A549 (cell line): Measurements from ENCODE around the gene ITGB1. TPM values are rescaled to one million over a fixed set of nuclear protein-coding genes. Genes with fewer than 3 reads are reported as not detected.

ENCODE experiments used
- ATAC-seq, 2 experiments: fragments of 200-7000 bp in 1 of 2; fragments of >200 bp in 1 of 2; cut with Nextera tagmentation in 1 of 2; cut with Tn5 transposase in 1 of 2; 3 replicates each; pipeline versions ENCODE4 v1.8.0 to v1.9.1; 2018 to 2020; ENCODE audit warnings: mild to moderate bottlenecking in 1 of 2, moderate library complexity in 1 of 2
- CTCF ChIA-PET: fragments of 300-600 bp; sonication (Branson Sonifier 250); formaldehyde crosslinking; extraction: SDS; loops from one replicate; lab custom pipeline; 2021; ENCODE audit warnings: antibody characterized with exemption, inconsistent platforms; lab: Yijun Ruan, JAX
- POLR2A ChIA-PET: fragments of 350-600 bp; formaldehyde crosslinking; extraction: SDS; loops from one replicate; lab custom pipeline; 2021; ENCODE audit warnings: antibody characterized with exemption, inconsistent platforms; lab: Yijun Ruan, JAX
- DNase-seq, 2 experiments: peaks; one replicate each; pipeline versions ENCODE4 v3.0.0 to v3.0.0-alpha.2; 2011 to 2016; ENCODE audit warnings: low read depth in 1 of 2, low spot score in 1 of 2
- FAIRE-seq: peaks from 2 replicates; lab custom pipeline; 2011; peaks lifted over from hg19 to GRCh38; lab: Jason Lieb, UNC
- H3K27ac ChIP-seq, 2 experiments: fragments of >200 bp; sonication (Bioruptor Twin); formaldehyde crosslinking; 3 replicates each; pipeline ENCODE4 v1.5.1; 2016 to 2017
- H3K4me1 ChIP-seq: fragments of >200 bp; sonication (Bioruptor Twin); formaldehyde crosslinking; 3 replicates; pipeline ENCODE4 v1.6.1; 2016
- H3K4me2 ChIP-seq: fragments of >200 bp; sonication (Bioruptor Twin); formaldehyde crosslinking; 3 replicates; pipeline ENCODE4 v1.6.1; 2016
- H3K4me3 ChIP-seq: fragments of >200 bp; sonication (Bioruptor Twin); formaldehyde crosslinking; 3 replicates; pipeline ENCODE4 v1.5.1; 2016
- H3K9me3 ChIP-seq: fragments of >200 bp; sonication (Bioruptor Twin); formaldehyde crosslinking; 3 replicates; pipeline ENCODE4 v1.6.1; 2016
- ATOH8 ChIP-seq: fragments of 250-450 bp; sonication (Bioruptor Pico); IDR thresholded peaks from 2 replicates; pipeline ENCODE4 v1.5.0; 2020; ENCODE audit warnings: low read depth, mild to moderate bottlenecking, moderate library complexity
- CBX8 ChIP-seq: fragments of 200-600 bp; sonication (generic); IDR thresholded peaks from 2 replicates; pipeline ENCODE4 v1.6.1; 2016
- CEBPB ChIP-seq, 2 experiments: fragments of >200 bp in 1 of 2; sonication (Bioruptor Twin) in 1 of 2; formaldehyde crosslinking in 1 of 2; IDR thresholded peaks; 2 replicates each; pipeline ENCODE4 v1.6.1; 2012 to 2016
- CHD4 ChIP-seq: fragments of 200-600 bp; sonication (generic); IDR thresholded peaks from 2 replicates; pipeline ENCODE4 v1.6.1; 2016; ENCODE audit warnings: antibody characterized with exemption, mild to moderate bottlenecking, borderline replicate concordance
- EHF ChIP-seq: fragments of 250-450 bp; sonication (Bioruptor Pico); IDR thresholded peaks from 2 replicates; pipeline ENCODE4 v1.5.0; 2020; ENCODE audit warnings: mild to moderate bottlenecking
- EHMT2 ChIP-seq: fragments of 200-600 bp; sonication (generic); IDR thresholded peaks from 2 replicates; pipeline ENCODE4 v1.6.1; 2016; ENCODE audit warnings: antibody characterized with exemption, low read depth, mild to moderate bottlenecking, moderate library complexity
- ESRRA ChIP-seq: fragments of 150-350 bp; IDR thresholded peaks from 2 replicates; pipeline ENCODE4 v1.6.1; 2014; ENCODE audit warnings: mild to moderate bottlenecking, low read length, borderline replicate concordance
- FOXS1 ChIP-seq: fragments of 250-450 bp; sonication (Bioruptor Pico); IDR thresholded peaks from 2 replicates; pipeline ENCODE4 v1.5.0; 2020; ENCODE audit warnings: mild to moderate bottlenecking, moderate library complexity
- GATA3 ChIP-seq: IDR thresholded peaks from 2 replicates; pipeline ENCODE4 v1.6.1; 2012; ENCODE audit warnings: borderline replicate concordance
- HDAC2 ChIP-seq: fragments of 200-600 bp; sonication (generic); IDR thresholded peaks from 2 replicates; pipeline ENCODE4 v1.6.1; 2016
- HEYL ChIP-seq: fragments of 250-450 bp; sonication (Bioruptor Pico); IDR thresholded peaks from 2 replicates; pipeline ENCODE4 v1.8.0; 2021; ENCODE audit warnings: mild to moderate bottlenecking, moderate library complexity
- HOXA7 ChIP-seq: fragments of 250-450 bp; sonication (Bioruptor Pico); IDR thresholded peaks from 2 replicates; pipeline ENCODE4 v1.5.0; 2020; ENCODE audit warnings: mild to moderate bottlenecking, moderate library complexity
- HOXB13 ChIP-seq: fragments of 250-450 bp; sonication (Bioruptor Pico); IDR thresholded peaks from 2 replicates; pipeline ENCODE4 v1.5.0; 2020; ENCODE audit warnings: low read depth, mild to moderate bottlenecking, moderate library complexity
- HOXB5 ChIP-seq: fragments of 250-450 bp; sonication (Bioruptor Pico); IDR thresholded peaks from 2 replicates; pipeline ENCODE4 v1.5.0; 2020; ENCODE audit warnings: mild to moderate bottlenecking, moderate library complexity
- KDM1A ChIP-seq: fragments of 200-600 bp; sonication (generic); IDR thresholded peaks from 2 replicates; pipeline ENCODE4 v1.6.1; 2016; ENCODE audit warnings: low read depth, mild to moderate bottlenecking
- MAX ChIP-seq: IDR thresholded peaks from 2 replicates; pipeline ENCODE4 v1.6.1; 2012
- MAZ ChIP-seq: fragments of 150-350 bp; IDR thresholded peaks from 2 replicates; pipeline ENCODE4 v1.6.1; 2014; ENCODE audit warnings: antibody characterized with exemption, low read depth, low read length, borderline replicate concordance
- MYC ChIP-seq: IDR thresholded peaks from 2 replicates; pipeline ENCODE4 v1.6.1; 2012; ENCODE audit warnings: mild to moderate bottlenecking, inconsistent platforms, low read length, improper control_type of control experiment, borderline replicate concordance
- NPAS2 ChIP-seq: fragments of 250-450 bp; sonication (Bioruptor Pico); IDR thresholded peaks from 2 replicates; pipeline ENCODE4 v1.8.0; 2022; ENCODE audit warnings: mild to moderate bottlenecking, moderate library complexity, borderline replicate concordance
- PHF8 ChIP-seq: fragments of 200-600 bp; sonication (generic); IDR thresholded peaks from 2 replicates; pipeline ENCODE4 v1.6.1; 2016; ENCODE audit warnings: low read depth, mild to moderate bottlenecking, antibody characterized with exemption, moderate library complexity, borderline replicate concordance
- POLR2A ChIP-seq: IDR thresholded peaks from 2 replicates; pipeline ENCODE4 v1.6.1; 2012; ENCODE audit warnings: mild to moderate bottlenecking, low read length
- RARB ChIP-seq: fragments of 250-450 bp; sonication (Bioruptor Pico); IDR thresholded peaks from 2 replicates; pipeline ENCODE4 v1.8.0; 2021; ENCODE audit warnings: mild to moderate bottlenecking, moderate library complexity
- RCOR1 ChIP-seq: fragments of 150-350 bp; IDR thresholded peaks from 2 replicates; pipeline ENCODE4 v1.6.1; 2014; ENCODE audit warnings: antibody characterized with exemption, low read length, low read depth
- REST ChIP-seq: fragments of 200-600 bp; sonication (generic); IDR thresholded peaks from 2 replicates; pipeline ENCODE4 v1.6.1; 2016; ENCODE audit warnings: antibody characterized with exemption, mild to moderate bottlenecking, moderate library complexity
- RFX5 ChIP-seq: fragments of 450-650 bp; IDR thresholded peaks from 2 replicates; pipeline ENCODE4 v1.7.1; 2014; ENCODE audit warnings: antibody characterized with exemption, mild to moderate bottlenecking, moderate library complexity
- RNF2 ChIP-seq: fragments of 200-600 bp; sonication (generic); IDR thresholded peaks from 2 replicates; pipeline ENCODE4 v1.6.1; 2016; ENCODE audit warnings: low read depth, mild to moderate bottlenecking, antibody characterized with exemption, moderate library complexity, borderline replicate concordance
- TFCP2L1 ChIP-seq: fragments of 250-450 bp; sonication (Bioruptor Pico); IDR thresholded peaks from 2 replicates; pipeline ENCODE4 v1.5.0; 2021; ENCODE audit warnings: mild to moderate bottlenecking
- USF2 ChIP-seq: fragments of 450-650 bp; IDR thresholded peaks from 2 replicates; pipeline ENCODE4 v1.6.1; 2014; ENCODE audit warnings: antibody characterized with exemption
- ZC3H11A ChIP-seq: fragments of 450-650 bp; IDR thresholded peaks from 2 replicates; pipeline ENCODE4 v1.6.1; 2014; ENCODE audit warnings: antibody characterized with exemption, mild to moderate bottlenecking
- ZNF302 ChIP-seq: fragments of 250-450 bp; sonication (Bioruptor Pico); IDR thresholded peaks from 2 replicates; pipeline ENCODE4 v1.9.0; 2021; ENCODE audit warnings: inconsistent platforms, mild to moderate bottlenecking, moderate library complexity
- WGBS: methylation state at CpG from one replicate; pipeline ENCODE4 v1.1.6; 2017; ENCODE audit errors: missing lambda C conversion rate; 5-methylcytosine and 5-hydroxymethylcytosine counted together
- polyA plus RNA-seq, 4 experiments: library from polyadenylated mRNA; depleted of rRNA in 3 of 4; stranded (reverse); fragments of >200 nt; fragmentation: RNase III in 1 of 4; extraction: RNeasy Plus Mini Kit Qiagen cat#74134 plus additional on column Dnase treatment in 1 of 4; gene quantifications; 2 replicates in 3 of 4; 3 replicates in 1 of 4; pipeline ENCODE4 v1.2.3, GENCODE V29; 2011 to 2017

Gene ITGB1
- polyA plus RNA-seq, 2 of the 4 experiments (the other 2 are of a cell fraction), result 1,270 to 2,408 TPM

- ATAC-seq, result no peak
- CTCF ChIA-PET, result interaction anchor here (0.6 to 15.3 kb wide), 6 partner anchors 12 to 172 kb away, joined by 3 to 168 read pairs (median 5); no protein-coding TSS in a partner anchor
- POLR2A ChIA-PET, result interaction anchor here (0.7 to 8.2 kb wide), 5 partner anchors 18 to 29 kb away, joined by 4 to 163 read pairs (median 12); partner anchors contain the start of gene ITGB1
Measured at GRCh38 chr10:32984003-32984600, 26.1 kb upstream of the ITGB1 start.

GRCh38 chr10:32982911-32983909 lies 25.2 kb upstream of the ITGB1 start:
- Histone ChIP-seq H3K9me3 (no peaks in the 10 kb centered on the region), H3K4me2 (peak overlapping the region; percentile 92), H3K4me3 (peak overlapping the region; percentile 44), H3K27ac (peak overlapping the region; percentile 96 to 99), H3K4me1 (peaks cover 78% of the 10 kb centered on the region)
- ChIA-PET CTCF (interaction anchor here (0.6 to 15.3 kb wide), 7 partner anchors 11 to 173 kb away, joined by 3 to 168 read pairs (median 6); no protein-coding TSS in a partner anchor), POLR2A (interaction anchor here (0.7 to 8.2 kb wide), 6 partner anchors 11 to 28 kb away, joined by 4 to 163 read pairs (median 61); partner anchors contain the start of gene ITGB1)
- DNase-seq (peak; percentile 72 to 88), ATAC-seq (peak; percentile 23 to 48; a peak in 4 of 6 replicates), FAIRE-seq (peak; percentile 86)
- WGBS, result under 1% methylated on average over 4 of the region's 4 CpGs
- TF ChIP-seq HEYL (peak; percentile 89), FOXS1 (CRISPR knock-in tag) (peak; percentile 87), MYC (0 out of 2 replicates have a peak, but pooled peaks have one; percentile 38), HOXA7 (CRISPR knock-in tag) (peak; percentile 96), EHF (CRISPR knock-in tag) (peak; percentile 97), CBX8 (no peak), KDM1A (no peak), CHD4 (no peak), PHF8 (no peak), USF2 (no peak), GATA3 (peak; percentile 4; the same call in 1 of the 2 replicates), HOXB5 (CRISPR knock-in tag) (peak; percentile 94), EHMT2 (no peak), RFX5 (no peak), ATOH8 (CRISPR knock-in tag) (peak; percentile 97)

More at GRCh38 chr10:32984003-32984600, 26.1 kb upstream of the ITGB1 start:
- Histone ChIP-seq H3K4me2 (peak overlapping the region; percentile 92), H3K27ac (peak overlapping the region; percentile 96 to 99), H3K4me1 (peaks cover 83% of the 10 kb centered on the region), H3K9me3 (no peaks in the 10 kb centered on the region), H3K4me3 (peak overlapping the region; percentile 44)
- FAIRE-seq (no peak), DNase-seq (no peak)
- WGBS, result 72% methylated on average over 4 of the region's 4 CpGs
- no peak for TF ChIP-seq HEYL
- TF ChIP-seq RNF2, result no peak
- TF ChIP-seq CBX8, result no peak
- 0 out of 2 replicates have a peak, but pooled peaks have one; percentile 35 for TF ChIP-seq HOXB13 (CRISPR knock-in tag)
- peak in 1 of 2 experiments; percentile 60; a peak in 2 of 4 replicates for TF ChIP-seq CEBPB (IDR thresholded peaks at IDR 0.05)
- TF ChIP-seq ZNF302 (CRISPR knock-in tag), result 0 out of 2 replicates have a peak, but pooled peaks have one; percentile 37
- TF ChIP-seq RARB (CRISPR knock-in tag), result no peak
- TF ChIP-seq HOXA7 (CRISPR knock-in tag), result peak; percentile 75
- no peak for TF ChIP-seq ESRRA
- no peak for TF ChIP-seq ZC3H11A
- no peak for TF ChIP-seq MAZ
- no peak for TF ChIP-seq MAX
- TF ChIP-seq HDAC2, result 0 out of 2 replicates have a peak, but pooled peaks have one; percentile 22
- TF ChIP-seq FOXS1 (CRISPR knock-in tag), result peak; percentile 73
- no peak for TF ChIP-seq NPAS2
- no peak for TF ChIP-seq REST
- no peak for TF ChIP-seq KDM1A
- TF ChIP-seq TFCP2L1 (CRISPR knock-in tag), result peak; percentile 30; the same call in 1 of the 2 replicates
- TF ChIP-seq MYC, result no peak
- no peak for TF ChIP-seq RCOR1
- no peak for TF ChIP-seq POLR2A
- TF ChIP-seq, all 56 proteins: peak for 7
